Measurements from ENCODE around the gene NFIX.

Gene NFIX

DNA sequence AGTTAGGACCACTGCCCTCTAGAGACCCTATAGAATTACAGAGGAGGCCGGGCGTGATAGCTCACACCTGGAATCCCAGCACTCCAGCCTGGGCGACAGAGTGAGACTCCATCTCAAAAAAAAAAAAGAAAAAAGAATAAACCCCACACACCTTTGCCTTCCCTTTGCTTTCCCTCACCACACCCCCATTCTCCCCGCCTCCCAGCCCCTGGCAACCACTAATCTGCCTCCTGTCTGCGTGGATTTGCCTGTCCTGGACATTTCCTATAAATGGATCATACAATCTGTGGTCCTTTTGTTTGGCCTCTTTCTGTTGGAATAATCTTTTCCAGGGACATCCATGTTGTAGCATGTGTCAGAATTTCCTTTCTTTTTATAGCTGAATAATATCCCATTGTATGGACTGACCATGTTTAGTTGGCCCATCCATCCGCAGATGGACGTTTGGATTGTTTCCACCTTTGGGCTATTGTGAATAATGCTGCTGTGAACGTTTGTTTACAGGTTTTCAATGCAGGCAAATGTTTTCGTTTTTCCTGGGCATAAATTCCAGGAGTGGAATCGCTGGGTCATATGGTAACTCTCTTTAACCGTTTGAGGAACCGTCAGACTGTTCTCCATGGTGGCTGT, 138.1 kb downstream of the NFIX start:
- FAIRE-seq (no peak), DNase-seq (ENCODE audit: extremely low spot score, insufficient read length, low read depth) (no peak)

DNA sequence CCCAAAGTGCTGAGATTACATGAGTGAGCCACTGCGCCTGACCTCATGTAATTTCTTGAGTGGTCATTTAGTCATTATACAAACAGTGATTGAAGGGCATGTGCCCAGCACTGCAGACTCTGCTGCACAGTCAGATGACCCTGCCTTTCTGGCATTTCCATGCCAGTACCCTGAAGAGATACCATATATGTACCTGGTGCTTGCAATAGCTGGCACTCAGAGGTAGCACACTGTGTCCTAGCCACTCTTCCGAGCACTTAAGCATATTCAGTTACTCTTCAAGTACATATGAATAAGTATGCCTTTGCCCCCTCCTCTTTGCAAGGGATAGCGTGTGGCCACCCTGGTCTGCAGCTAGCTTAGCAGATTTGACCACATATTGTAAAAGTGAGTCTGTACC, 139.4 kb downstream of the NFIX start:
- DNase-seq (ENCODE audit: extremely low spot score, insufficient read length, low read depth), result no peak
- no peak for FAIRE-seq

DNA sequence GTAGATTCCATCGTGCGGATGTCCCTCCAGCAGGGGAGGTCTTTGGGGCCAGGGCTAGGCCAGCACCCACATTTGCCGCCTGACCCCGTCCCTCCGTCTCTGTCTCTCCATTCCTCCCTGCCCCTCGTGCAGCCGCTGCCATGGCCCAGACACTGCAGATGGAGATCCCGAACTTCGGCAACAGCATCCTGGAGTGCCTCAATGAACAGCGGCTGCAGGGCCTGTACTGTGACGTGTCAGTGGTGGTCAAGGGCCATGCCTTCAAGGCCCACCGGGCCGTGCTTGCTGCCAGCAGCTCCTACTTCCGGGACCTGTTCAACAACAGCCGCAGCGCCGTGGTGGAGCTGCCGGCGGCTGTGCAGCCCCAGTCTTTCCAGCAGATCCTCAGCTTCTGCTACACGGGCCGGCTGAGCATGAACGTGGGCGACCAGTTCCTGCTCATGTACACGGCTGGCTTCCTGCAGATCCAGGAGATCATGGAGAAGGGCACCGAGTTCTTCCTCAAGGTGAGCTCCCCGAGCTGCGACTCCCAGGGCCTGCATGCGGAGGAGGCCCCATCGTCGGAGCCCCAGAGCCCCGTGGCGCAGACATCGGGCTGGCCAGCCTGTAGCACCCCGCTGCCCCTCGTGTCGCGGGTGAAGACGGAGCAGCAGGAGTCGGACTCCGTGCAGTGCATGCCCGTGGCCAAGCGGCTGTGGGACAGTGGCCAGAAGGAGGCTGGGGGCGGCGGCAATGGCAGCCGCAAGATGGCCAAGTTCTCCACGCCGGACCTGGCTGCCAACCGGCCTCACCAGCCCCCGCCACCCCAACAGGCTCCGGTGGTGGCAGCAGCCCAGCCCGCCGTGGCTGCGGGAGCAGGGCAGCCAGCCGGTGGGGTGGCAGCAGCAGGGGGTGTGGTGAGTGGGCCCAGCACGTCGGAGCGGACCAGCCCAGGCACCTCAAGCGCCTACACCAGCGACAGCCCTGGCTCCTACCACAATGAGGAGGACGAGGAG, 140.1 kb downstream of the NFIX start:
- DNase-seq (ENCODE audit: extremely low spot score, insufficient read length, low read depth) (no peak), FAIRE-seq (no peak)

DNA sequence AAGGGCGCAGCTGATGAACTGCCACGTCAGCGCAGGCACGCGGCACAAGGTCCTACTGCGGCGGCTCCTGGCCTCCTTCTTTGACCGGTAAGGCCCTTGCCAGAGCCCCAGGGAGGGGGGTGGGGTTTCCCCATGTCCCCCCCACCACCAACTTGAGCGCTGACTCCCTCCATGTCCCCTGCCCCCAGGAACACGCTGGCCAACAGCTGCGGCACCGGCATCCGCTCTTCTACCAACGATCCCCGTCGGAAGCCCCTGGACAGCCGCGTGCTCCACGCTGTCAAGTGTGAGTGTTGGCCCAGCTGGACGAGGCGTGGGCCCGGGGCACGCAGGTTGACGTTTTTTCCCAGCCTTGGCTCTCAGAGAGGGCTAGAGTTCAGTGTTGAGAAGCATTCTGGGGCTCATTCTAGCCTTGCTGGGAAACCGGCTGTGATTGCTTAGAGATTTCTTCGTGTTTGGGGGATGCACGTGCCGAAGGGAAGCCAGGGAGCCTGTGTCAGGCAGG, 142.1 kb downstream of the NFIX start:
- FAIRE-seq (no peak), DNase-seq (ENCODE audit: extremely low spot score, insufficient read length, low read depth) (no peak)

DNA sequence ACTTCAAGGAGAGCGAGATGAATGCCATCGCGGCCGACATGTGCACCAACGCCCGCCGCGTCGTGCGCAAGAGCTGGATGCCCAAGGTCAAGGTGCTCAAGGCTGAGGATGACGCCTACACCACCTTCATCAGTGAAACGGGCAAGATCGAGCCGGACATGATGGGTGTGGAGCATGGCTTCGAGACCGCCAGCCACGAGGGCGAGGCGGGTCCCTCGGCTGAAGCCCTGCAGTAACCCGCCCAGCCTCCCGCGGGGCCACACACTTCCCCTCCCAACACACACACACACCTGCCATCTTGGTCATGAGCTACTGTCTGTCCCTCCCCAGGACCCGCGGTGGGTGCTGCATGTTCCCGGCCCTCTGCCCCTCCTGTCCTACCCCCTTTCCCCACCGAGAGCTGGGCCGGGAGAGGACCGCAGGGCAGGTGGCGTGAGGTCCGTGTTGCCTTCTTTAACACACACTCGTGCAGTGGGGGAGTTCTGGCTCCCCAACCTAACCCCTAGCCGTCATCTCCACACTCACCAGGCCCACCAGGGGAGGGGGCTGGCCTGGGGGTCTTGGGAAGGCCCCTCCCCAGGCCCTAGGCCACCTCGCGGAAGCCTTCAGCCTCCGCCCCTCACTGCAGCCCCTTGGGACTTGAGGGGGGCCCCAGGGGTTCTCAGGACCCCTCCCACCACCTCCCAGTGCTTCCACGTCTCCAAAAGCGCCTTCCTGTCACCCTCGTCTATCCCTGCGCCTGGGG, 143.1 kb downstream of the NFIX start:
- DNase-seq (ENCODE audit: extremely low spot score, insufficient read length, low read depth) (no peak), FAIRE-seq (no peak)

DNA sequence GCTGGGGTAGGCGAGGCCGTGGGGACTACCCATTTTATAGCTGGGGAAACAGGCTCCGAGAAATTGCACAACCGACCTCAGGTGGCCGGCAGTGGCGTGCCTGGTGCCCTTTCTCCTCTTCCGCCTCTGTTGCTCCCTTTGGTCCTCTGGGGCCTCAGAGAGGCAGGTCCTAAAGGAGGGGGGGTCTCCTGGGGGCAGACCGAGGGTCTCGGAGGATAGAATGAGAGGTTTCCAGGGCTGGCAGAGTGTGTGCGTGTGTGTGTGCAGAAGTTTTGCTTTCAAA, 143.6 kb downstream of the NFIX start:
- DNase-seq (ENCODE audit: extremely low spot score, insufficient read length, low read depth) (no peak), FAIRE-seq (no peak)

DNA sequence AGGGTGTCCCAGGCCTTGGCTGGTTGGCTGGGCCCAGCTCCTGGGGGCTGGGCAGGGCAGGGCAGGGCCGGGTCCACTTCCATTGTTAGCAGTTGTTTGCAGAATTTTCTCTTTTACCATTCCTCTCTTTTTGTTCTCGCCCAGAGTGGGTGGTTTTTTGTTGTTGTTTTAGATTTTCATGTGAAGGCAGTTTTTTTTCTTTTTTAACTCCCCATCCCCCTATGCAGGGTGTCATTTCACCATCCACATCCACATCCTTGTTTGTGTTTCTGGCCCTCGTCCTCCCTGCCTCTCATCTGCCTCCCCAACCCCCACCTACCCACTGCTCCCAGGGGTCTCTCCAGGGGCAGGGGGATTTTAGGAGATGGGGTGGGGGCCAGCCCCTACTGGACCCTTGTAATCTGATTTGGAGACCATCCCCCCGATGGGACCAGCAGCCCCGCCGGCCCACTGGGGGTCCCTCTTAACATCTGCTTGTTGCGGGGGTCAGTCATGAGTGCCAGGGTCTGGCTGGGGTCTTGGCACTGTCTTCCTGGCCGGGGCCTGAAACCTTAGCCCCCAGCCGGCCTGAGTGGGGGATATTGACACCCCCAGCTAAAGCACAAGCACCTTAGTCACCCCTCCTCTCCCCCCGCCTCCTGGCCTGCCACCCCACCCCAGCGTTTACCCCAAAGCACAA, 144.5 kb downstream of the NFIX start:
- DNase-seq (ENCODE audit: extremely low spot score, insufficient read length, low read depth) (no peak), FAIRE-seq (no peak)

DNA sequence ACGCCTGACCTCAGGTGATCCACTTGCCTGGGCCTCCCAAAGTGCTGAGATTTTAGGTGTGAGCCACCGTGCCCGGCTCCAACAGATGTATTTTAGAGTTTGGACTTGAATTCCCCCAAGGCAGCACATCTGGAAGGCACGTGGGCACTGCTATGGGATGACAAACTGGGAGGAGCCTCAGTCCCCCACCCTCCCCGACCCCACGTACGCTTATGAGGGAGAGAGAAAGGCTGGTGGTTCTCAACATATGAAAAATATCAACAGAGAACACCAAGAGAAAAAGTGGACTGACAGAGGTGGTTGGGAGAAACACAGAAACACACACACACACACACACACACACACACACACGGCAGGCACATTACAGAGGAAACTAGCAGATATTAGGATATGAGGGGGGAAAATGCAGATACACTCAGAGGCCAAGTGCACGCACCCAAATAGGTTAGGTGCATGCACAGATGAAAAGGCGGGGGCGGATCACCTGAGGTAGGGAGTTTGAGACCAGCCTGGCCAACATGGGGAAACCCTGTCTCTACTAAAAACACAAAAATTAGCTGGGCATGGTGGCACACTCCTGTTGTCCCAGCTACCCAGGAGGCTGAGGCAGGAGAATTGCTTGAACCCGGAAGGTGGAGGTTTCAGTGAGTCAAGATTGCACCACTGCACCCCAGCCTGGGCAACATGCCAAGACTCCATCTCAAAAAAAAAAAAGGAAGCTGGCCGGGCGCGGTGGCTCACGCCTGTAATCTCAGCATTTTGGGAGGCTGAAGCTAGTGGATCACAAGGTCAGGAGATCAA, 151.7 kb downstream of the NFIX start:
- no peak for FAIRE-seq

More for the DNA sequence above, 151.7 kb downstream of the NFIX start:
- DNase-seq (ENCODE audit: extremely low spot score, insufficient read length, low read depth), result no peak
